HG03575 (cell line): ENCODE results near the gene COX5B.
A peak's percentile ranks its signal among the peaks of the same experiment; 100 is the strongest.

Source experiments
- ATAC-seq: cut with Tn5 transposase; IDR thresholded peaks from one replicate; pipeline ENCODE4 v1.9.1; 2021; ENCODE audit not compliant: unreplicated experiment, insufficient number of reproducible peaks, low FRiP score; ENCODE audit errors: extremely low read depth

Gene COX5B

DNA sequence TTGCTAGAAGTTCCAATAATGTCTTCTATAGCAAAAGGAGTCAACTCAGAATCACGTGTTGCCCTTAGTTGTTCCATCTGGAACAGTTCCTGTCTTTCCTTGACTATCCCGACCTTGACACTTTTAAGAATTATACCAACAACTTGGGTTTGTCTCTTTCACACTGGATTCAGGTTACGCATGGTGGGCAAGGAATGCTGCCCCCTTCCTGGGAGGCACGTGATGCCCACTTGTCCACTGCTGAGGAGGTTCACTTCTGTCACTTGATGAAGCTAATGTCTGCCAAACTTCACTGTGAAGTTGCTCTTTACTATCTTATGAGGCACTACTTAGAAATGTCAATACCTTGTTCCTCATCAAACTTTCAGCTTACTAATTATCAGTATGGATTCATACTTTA is 5.3 kb downstream of the COX5B start:
- ATAC-seq = no peak

GRCh38 chr2:97653473-97653872 is 7.6 kb downstream of the COX5B start:
- ATAC-seq = no peak

DNA sequence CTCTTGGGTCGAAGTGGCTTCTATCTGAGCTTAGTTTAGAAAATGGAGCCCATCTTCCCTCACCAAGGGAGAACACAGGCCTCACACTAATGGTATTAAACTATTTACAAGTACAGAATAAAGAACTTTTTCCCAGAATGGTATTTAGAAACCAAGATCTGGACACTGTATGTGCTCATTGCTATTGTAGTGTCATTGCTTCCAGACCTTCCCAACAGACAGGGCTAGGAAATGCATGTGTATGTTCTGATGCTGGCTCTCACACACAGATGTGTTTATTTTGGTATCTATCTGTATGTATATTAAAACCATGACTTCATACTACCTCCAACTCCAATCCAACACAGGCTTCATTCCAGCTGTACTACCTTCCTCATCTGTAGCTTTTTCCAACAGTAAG is 8.0 kb downstream of the COX5B start:
- ATAC-seq = no peak

DNA sequence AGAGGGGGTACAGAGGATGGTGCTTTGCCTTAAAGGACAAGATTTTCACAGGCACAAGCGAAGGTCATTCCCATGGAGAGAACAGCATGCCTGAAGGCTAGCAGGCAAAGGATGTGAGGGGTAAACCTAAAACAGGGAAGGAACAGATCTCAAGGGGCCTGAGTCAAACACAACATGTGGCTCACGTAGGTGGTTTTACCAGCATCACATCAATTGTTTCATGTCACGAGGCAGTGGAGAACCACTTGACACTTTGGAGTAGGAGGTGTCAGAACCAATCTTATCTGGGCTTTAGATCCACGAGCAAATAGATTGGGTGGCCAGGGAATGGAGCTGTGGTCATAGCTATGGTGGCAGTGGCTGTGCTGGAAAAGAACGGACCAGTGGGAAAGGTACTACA is 8.4 kb downstream of the COX5B start:
- ATAC-seq = no peak

GRCh38 chr2:97654791-97655190 is 8.9 kb downstream of the COX5B start:
- no peak for ATAC-seq

DNA sequence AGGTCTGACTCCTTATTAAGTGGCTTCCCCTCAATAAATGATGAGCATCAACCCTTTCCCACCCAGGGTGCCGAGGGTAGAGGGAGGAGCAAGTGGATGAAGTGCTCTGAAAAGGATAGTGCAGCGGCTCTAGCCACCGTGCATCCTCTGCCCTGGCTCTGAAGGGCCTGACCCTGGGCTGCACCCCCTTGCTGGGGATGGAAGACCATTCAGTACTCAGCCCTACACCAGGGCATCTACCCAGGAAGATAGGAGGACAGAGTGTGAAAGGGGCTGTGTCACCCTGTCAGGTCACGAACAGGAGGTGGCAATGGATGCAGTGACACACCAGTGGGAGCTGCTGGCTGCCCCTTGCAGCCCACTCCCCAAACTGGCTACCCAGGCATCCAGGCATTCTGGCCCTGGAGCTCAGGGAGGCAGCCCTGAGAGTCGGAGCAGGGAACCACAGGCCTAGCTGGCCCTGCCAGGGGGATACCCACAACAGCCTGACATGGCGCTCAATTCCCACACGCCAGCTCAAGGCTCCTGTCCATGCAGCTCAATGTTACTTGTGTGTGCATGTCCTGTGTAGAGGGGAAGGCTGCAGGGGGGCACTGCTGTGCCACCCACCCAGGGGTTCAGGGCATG is 10.4 kb downstream of the COX5B start:
- ATAC-seq = no peak

DNA sequence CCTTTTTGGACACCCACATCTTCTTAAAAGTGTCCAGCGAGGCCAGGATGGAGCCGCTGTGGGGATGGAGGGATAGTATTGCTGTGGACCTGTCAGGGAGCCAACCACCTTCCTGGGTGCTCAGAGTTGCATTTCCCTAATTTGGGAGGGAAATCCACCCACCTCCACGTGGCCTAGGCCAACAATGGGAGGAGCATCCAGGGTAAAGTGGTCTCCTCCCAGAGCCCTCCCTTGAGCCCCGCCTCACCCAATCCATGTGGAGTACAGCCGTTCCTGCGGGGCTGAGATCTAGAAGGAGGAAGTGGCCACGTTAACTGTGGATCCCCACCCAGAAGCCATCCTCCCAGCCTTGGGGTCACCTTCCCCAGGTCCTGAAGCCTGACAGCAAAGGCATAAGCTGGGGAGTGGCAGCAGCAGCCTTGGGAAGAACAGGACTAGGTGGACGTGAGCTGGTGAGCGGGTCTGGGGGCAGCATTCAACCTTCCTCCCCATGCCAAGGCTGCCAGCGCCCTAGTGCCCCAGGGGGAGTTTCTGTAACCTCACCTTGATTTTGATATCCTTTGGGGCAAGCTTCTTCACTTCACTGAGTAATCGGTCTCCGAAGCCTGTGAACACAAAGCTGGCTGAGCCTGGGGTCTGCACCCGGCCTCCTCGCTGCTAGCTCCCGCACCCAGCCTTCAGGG is 11.2 kb downstream of the COX5B start:
- no peak for ATAC-seq

DNA sequence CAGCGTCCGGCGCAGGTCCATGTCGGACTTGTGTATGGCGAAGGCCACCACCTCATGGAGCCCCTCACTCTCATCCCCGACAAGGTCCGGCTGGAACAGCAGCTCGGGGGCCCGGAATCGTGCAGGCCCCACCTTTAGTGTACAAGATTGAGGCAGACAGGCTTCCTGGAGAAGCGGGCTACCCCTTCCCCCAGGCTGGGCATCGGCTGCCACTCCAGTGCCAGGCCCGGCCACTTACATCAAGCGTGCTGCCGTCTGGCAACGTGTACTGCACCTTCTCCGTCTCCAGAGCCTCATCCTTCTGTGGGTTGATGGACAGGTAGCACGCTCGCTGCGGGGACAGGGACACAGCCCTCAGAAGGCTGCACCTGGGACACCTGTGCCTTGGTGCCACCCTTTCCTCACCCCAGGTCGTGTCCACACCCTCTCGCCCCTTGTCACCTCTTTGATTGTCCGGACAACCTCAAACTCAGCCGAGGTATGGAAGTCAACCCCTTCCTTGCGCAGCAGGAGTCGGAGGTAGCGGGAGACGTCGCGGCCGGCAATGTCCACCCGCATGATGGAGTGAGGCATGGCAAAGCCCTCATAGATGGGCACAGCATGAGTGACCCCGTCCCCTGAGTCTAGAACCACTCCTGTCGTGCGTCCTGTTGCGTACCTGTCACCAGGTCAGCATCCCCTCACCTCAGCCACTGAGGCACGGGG is 12.3 kb downstream of the COX5B start:
- no peak for ATAC-seq

DNA sequence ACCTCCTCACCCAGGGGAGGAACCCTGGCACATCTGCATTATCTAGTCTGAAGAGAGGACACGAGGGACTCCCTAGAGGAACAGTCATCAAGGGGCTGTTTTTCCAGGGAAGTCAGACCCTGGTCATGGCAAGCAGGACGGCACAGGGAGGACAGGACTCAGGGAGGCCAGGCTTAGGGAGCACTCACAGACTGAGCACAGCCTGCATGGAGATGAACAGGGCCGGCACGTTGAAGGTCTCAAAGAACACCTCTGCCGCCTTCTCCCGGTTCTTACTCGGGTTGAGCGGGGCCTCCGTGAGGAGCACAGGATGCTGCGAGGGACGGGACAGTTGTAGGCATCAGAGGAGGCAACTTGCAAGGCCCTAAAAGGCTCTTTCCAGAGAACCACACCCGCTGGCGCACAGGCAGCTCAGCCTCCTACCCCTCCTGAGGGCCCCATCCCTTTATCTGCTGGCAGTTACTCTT is 12.9 kb downstream of the COX5B start:
- ATAC-seq = no peak

DNA sequence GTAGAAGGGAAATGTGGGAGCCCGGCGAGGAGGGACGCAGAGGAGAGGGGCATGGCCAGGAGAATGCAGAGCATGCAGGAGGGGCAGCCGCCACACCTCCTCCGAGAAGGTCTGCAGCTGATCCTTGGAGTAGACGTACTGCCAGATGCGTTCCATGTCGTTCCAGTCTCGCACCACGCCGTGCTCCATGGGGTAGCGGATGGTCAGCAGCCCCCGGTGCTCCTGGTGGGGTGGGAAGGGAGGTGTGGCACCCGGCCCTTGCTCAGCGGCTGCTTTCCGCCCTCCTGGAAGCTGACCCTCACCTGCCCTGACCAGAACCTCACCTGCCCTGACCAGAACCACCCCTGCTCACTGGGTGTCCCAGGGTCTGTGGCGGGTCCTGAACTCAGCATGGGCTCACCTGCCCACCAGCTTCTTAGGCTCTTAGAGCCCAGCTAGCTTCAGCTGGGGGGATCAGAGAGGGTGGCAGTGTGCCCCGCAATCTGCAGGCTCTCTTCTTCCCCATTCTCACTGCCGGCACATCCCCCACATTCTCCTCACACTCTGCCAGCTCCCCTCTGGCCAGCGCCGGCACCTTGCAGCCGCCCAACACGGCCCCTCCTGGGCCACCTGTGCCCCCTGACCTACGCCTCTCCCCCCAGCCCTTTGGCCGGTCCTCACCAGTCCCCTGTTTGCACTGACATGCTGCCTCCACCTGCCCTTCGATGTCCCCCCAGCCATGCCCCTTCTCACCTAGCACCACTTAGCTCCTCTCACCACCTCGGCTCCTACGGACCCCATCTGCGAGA is 13.6 kb downstream of the COX5B start:
- ATAC-seq = no peak

DNA sequence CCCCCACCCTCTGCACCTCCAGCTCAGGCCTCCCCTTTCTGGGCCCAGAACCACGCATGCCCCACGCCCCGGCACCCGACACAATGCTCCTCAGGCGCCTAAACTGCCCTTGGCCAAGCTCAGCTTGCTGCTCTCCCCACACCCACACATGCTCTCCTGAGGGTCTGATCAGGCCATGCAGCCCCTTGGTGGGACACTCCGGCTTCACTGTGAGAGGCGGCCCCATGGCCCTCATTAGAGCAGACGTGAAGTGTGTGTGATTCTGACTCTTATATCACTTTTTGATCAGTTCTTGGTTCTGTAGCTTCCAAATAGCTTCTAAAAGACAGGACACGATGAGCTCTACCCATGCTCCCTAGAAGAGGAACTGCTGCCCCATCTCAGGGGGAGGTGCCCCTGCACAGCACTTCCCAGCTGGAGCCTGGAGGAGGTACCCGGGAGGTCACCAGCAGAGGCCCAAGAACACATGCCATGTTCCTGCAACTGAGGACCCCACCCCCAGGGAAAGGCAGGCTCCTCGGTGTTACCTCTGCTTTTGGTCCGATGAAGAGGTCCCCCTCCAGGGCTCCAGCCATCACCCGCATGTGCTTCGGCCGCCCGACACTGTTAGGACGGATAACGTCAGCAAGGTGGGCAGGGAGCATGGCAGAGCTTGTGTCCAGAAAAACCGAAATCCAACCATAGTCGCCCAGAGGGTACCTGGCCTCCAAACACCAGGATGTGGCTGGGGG is 14.3 kb downstream of the COX5B start:
- ATAC-seq = no peak

GRCh38 chr2:97660775-97661389 is 15.0 kb downstream of the COX5B start:
- no peak for ATAC-seq

DNA sequence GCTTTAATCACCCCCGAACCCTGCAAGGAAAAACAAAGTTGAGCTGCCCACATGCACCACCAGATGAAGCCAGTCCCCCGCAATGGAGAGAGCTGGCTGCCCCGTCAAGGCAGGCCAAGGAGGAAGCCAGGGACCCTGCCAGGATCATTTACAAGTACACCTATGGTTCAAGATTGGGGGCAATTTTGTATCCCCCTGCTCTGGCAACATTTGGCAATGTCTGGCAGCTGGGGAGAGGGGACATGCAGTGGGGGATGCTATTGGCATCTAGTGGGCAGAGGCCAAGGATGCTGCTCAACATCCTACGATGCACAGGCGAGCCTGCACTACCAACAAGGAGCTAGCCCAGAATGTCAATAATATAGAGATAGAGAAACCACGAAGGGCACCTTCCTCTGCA is 16.1 kb downstream of the COX5B start:
- ATAC-seq = no peak

GRCh38 chr2:97662386-97662894 is 16.6 kb downstream of the COX5B start:
- no peak for ATAC-seq

DNA sequence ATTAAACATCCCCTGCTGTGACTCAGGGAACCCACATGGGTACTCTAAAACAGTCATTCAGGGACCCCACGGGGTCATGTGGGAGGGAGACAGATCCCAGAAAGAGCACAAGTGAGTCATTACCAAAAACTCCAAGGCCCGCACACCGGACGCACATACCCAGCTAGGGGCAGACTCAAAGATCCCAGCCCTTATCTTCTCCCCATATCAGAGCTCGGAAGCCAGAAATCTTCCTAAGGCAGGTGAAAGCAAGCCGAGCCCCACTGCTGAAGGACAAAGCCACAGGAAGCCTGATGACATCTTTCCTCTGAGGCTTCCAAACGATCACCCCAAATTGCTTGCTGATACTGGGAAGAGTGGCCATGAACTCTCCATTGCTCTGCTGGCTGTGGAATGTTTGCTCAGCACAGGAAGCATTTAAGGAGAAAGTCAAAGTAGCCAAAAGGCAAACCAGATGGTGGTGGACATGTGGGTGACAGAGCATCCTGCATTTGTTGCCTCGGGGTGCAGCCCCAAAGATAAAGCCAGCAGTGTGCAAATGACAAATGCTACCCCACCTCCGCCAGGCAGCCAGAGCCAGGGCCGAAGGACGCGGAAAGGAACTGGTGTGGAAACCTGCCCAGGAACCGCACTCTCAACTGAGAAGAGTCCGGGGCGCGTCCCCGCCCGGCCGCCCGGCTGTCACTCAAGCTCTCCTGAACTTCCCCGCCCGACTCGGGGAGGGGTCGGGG is 17.2 kb downstream of the COX5B start:
- no peak for ATAC-seq

DNA sequence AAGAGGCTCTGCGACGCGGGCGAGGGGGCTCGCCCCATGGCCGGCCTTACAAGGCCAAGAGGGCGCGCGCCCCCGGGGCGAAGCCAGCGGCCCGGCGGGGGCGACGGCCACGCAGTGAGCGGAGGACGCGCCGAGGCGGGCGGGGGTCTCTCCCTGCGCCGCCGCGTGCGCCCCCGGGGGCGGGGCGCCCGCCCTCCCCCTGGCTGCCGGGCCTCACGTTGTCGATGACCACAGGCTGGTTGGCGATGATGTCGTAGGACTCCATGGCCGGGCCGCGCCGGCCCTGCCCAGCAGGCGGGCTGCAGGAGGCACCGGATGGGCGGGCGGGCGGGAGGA is 17.7 kb downstream of the COX5B start:
- ATAC-seq = no peak

DNA sequence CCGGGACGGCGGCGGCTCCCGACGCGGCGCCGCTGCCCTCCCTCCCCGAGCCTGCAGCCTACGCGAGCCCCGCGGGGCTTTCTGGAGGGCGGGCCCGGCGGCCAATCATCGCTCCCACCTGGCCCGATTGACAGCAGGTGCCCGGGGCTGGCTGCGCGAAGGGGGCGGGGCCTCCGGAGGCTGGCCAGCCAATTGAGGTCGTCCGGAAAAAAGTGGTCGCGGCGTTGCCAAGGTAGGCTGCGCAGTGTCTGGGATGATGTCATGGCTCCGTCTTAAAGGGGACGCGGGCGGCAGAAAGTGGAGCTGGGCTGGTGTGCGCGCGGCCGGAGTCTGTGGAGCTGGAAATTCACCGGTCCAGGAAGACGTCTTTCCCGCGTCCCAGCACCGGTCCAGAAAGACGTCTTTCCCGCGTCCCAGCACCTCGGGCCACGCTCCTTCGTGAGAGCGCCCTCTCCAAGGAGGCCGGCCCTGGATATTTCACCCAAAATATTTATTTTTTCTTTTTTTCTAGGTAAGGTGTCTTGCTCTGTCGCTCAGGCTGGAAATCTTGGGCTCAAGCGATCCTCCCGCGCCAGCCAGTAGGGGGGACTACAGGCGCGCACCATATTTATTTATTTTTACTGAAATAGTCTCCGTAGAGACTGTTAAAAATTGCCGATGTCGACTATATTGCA is 18.2 kb downstream of the COX5B start, which contains the start of gene ACTR1B:
TSS of gene ACTR1B (minus strand) at position 83 of the 674 bp plus-strand sequence. CDS start 154 bp downstream, outside the sequence.
- ATAC-seq = peak; percentile 80
